SH-SY5Y (cell line): ENCODE results near the gene STMND1.

Source experiments
- GATA2 ChIP-seq: IDR thresholded peaks from 2 replicates; pipeline ENCODE4 v1.6.1; 2011; ENCODE audit warnings: mild to moderate bottlenecking, low read depth, low read length
- GATA3 ChIP-seq: IDR thresholded peaks from 2 replicates; pipeline ENCODE4 v1.6.1; 2011; ENCODE audit warnings: low read depth, mild to moderate bottlenecking, low read length, moderate library complexity

- TF ChIP-seq GATA2: no peak
- no peak for TF ChIP-seq GATA3
Observed at GRCh38 chr6:17102258-17102870, 514 bp downstream of the STMND1 start.
